ENCODE measurements around the gene CLPSL2. TPM values are rescaled to one million over a fixed set of nuclear protein-coding genes. Genes with fewer than 3 reads are reported as not detected.

Gene CLPSL2
- total RNA-seq, 1 donor from 2014 or later: not detected

DNA sequence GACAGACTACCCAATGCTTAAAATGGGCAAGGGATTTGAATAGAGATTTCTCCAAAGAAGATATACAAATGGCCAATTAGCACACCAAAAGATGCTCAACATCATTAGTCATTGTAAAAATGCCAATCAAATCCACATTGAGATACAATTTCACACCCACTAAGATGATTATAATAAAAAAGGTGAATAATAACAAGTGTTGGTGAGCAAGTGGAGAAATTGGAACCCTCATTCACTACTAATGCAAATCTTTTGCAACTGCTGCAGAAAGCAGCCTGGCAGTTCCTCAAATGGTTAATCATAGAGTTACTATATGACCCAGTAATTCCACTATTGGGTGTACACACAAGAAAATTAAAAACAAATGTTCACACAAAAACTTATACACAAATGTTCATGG lies 41.1 kb downstream of the CLPSL2 start:
- no peak for TF ChIP-seq CTCF (IDR thresholded peaks at IDR 0.05; ENCODE audit: insufficient read depth, low read length, severe bottlenecking)

GRCh38 chr6:35823601-35824000 lies 47.2 kb downstream of the CLPSL2 start:
- no peaks in the 10 kb centered on the region for H3K27me3 ChIP-seq (ENCODE audit: control insufficient read depth, insufficient read depth, low read length)
- no peak overlapping the region for H3K4me3 ChIP-seq (ENCODE audit: low read depth, low read length)
- DNase-seq (ENCODE audit: low read depth) (no peak), FAIRE-seq (no peak)
- H3K36me3 ChIP-seq (ENCODE audit: control insufficient read depth, insufficient read depth, low read length): no peaks in the 10 kb centered on the region
- no peak for TF ChIP-seq CTCF (IDR thresholded peaks at IDR 0.05; ENCODE audit: insufficient read depth, low read length, severe bottlenecking)

More for the DNA sequence above, 41.1 kb downstream of the CLPSL2 start:
- no peaks in the 10 kb centered on the region for H3K27me3 ChIP-seq (ENCODE audit: control insufficient read depth, insufficient read depth, low read length)
- no peak for DNase-seq (ENCODE audit: low read depth)
- no peak for FAIRE-seq
- no peaks in the 10 kb centered on the region for H3K36me3 ChIP-seq (ENCODE audit: control insufficient read depth, insufficient read depth, low read length)
- H3K4me3 ChIP-seq (ENCODE audit: low read depth, low read length): no peak overlapping the region

DNA sequence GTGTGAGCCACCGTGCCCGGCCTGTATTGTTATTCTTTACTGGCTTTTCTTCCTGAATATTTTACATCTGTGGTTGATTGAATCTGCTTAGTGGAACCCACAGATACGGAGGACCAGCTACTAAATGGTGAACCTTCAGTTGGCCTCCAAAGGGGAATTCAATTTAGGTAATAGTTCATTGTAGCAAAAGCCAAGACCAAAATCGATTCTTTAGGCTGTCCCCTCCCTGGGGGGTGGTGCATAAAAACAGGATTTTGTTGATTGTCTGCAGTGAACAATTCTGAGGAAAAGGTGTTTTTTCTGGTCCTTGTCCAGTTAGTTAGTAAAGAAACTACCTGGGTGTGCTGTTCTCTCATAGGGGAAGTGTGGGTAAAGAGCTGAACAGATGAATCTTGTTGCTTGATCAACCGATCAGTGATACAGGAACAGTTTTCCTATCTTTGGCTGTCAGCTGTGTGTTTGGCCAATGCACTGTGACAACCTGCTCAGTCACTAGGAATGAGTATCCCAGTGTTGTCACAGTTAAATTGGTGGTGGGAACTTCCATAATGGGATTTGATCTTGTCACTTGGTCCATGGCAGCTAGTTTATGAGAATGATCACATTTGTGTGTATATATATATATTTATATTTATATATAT lies 48.3 kb downstream of the CLPSL2 start:
- TF ChIP-seq CTCF (IDR thresholded peaks at IDR 0.05; ENCODE audit: insufficient read depth, low read length, severe bottlenecking): no peak
- DNase-seq (ENCODE audit: low read depth): no peak
- FAIRE-seq: no peak
- Histone ChIP-seq H3K36me3 (ENCODE audit: control insufficient read depth, insufficient read depth, low read length) (no peaks in the 10 kb centered on the region), H3K27me3 (ENCODE audit: control insufficient read depth, insufficient read depth, low read length) (no peaks in the 10 kb centered on the region), H3K4me3 (ENCODE audit: low read depth, low read length) (no peak overlapping the region)

Other genes with a start within 250 kb of the CLPSL2 start
- gene FKBP5, start 87.7 kb upstream of the CLPSL2 start, total RNA-seq: 29.5 and 50.4 TPM in 2 replicates
- 0.13 and 0.53 TPM in 2 replicates for gene ARMC12, start 39.6 kb upstream of the CLPSL2 start, total RNA-seq
- gene CLPSL1, start 4.4 kb downstream of the CLPSL2 start, total RNA-seq: not detected in 2 replicates
- not detected in 2 replicates for gene CLPS, start 20.7 kb downstream of the CLPSL2 start, total RNA-seq
- gene LHFPL5, start 28.8 kb downstream of the CLPSL2 start, total RNA-seq: not detected in 2 replicates
- gene SRPK1, start 144.5 kb downstream of the CLPSL2 start, total RNA-seq: 56.3 and 90.6 TPM in 2 replicates
- gene SLC26A8, start 248.0 kb downstream of the CLPSL2 start, total RNA-seq: not detected in 2 replicates